HG03460 (cell line): ENCODE results near the gene RTL10.
"Not testable (repeated sequence)": the region's sequence is repeated elsewhere in the genome, so short reads cannot be mapped to it uniquely, and the experiment has no call there.

Experiments
- ATAC-seq: cut with Tn5 transposase; IDR thresholded peaks from one replicate; pipeline ENCODE4 v1.9.1; 2021; ENCODE audit not compliant: unreplicated experiment

RTL10 gene

GRCh38 chr22:19889951-19890350, 35.3 kb upstream of the RTL10 start:
- ATAC-seq: no peak

- ATAC-seq: no peak
These were observed 33.6 kb upstream of the RTL10 start for GRCh38 chr22:19888131-19888746.

GRCh38 chr22:19887256-19887985, 32.7 kb upstream of the RTL10 start:
- ATAC-seq: no peak

- ATAC-seq: no peak
These were observed 32.1 kb upstream of the RTL10 start for GRCh38 chr22:19886605-19887255.

- no peak for ATAC-seq
These were observed 31.3 kb upstream of the RTL10 start for GRCh38 chr22:19885841-19886592.

GRCh38 chr22:19884954-19885751, 30.5 kb upstream of the RTL10 start:
- no peak for ATAC-seq

GRCh38 chr22:19884161-19884953, 29.7 kb upstream of the RTL10 start:
- no peak for ATAC-seq

- ATAC-seq: not testable (repeated sequence)
These were observed 28.8 kb upstream of the RTL10 start for GRCh38 chr22:19883446-19883845.

- no peak for ATAC-seq
These were observed 28.0 kb upstream of the RTL10 start for GRCh38 chr22:19882446-19883381.

- ATAC-seq: no peak
These were observed 26.3 kb upstream of the RTL10 start for GRCh38 chr22:19880786-19881569.

GRCh38 chr22:19879992-19880785, 25.5 kb upstream of the RTL10 start:
- no peak for ATAC-seq

- ATAC-seq: no peak
These were observed 24.9 kb upstream of the RTL10 start for GRCh38 chr22:19879643-19879991.

- ATAC-seq: no peak
These were observed 24.5 kb upstream of the RTL10 start for GRCh38 chr22:19879246-19879570.

GRCh38 chr22:19878461-19879245, 24.0 kb upstream of the RTL10 start:
- no peak for ATAC-seq

- ATAC-seq: no peak
These were observed 23.1 kb upstream of the RTL10 start for GRCh38 chr22:19877626-19878339.
